ENCODE data around the gene ENO4. TPM values are rescaled to one million over a fixed set of nuclear protein-coding genes. Genes with fewer than 3 reads are reported as not detected.

ENO4 gene
- polyA plus RNA-seq, 4 donors: 0.03 to 0.44 TPM; not detected in 2

- Histone ChIP-seq H3K4me1 (ENCODE audit: control insufficient read depth in 3 of 3, insufficient read depth in 2 of 3, low read depth in 1 of 3, low read length in 2 of 3) (peaks cover 0 to 3% (median 0%) of the 10 kb centered on the region in 3 donors), H3K9me3 (ENCODE audit: control insufficient read depth in 2 of 2, insufficient read depth in 1 of 2, low read depth in 1 of 2, low read length in 1 of 2) (no peaks in the 10 kb centered on the region), H3K27me3 (ENCODE audit: control insufficient read depth in 3 of 3, insufficient read depth in 3 of 3, low read length in 3 of 3) (peaks cover 0 to 18% (median 5%) of the 10 kb centered on the region in 3 donors), H3K36me3 (ENCODE audit: control insufficient read depth in 3 of 3, insufficient read depth in 2 of 3, low read depth in 1 of 3, low read length in 3 of 3) (no peaks in the 10 kb centered on the region), H3K4me3 (ENCODE audit: low read depth in 1 of 3, low read length in 3 of 3) (no peak overlapping the region), H3K27ac (ENCODE audit: low read depth in 1 of 3, low read length in 2 of 3) (no peak overlapping the region)
- peak; percentile 20 to 23 for DNase-seq
- 25 to 55% (median 33%) methylated on average over 20 of the region's 20 CpGs for WGBS, 3 donors
- no peak for FAIRE-seq
Observed at GRCh38 chr10:116809483-116810119, 39.7 kb upstream of the ENO4 start.

- DNase-seq: peak; percentile 20 to 22
- no peak overlapping the region for H3K4me3 ChIP-seq (ENCODE audit: low read depth in 1 of 3, low read length in 3 of 3)
Observed at GRCh38 chr10:116810120-116810500, 39.2 kb upstream of the ENO4 start.

GRCh38 chr10:116810895-116811294 is 38.4 kb upstream of the ENO4 start:
- 62 to 82% (median 77%) methylated on average over 2 of the region's 2 CpGs for WGBS, 3 donors

More at GRCh38 chr10:116810120-116810500, 39.2 kb upstream of the ENO4 start:
- Histone ChIP-seq H3K9me3 (ENCODE audit: control insufficient read depth in 2 of 2, insufficient read depth in 1 of 2, low read depth in 1 of 2, low read length in 1 of 2) (no peaks in the 10 kb centered on the region), H3K27me3 (ENCODE audit: control insufficient read depth in 3 of 3, insufficient read depth in 3 of 3, low read length in 3 of 3) (peaks cover 0 to 18% (median 5%) of the 10 kb centered on the region in 3 donors), H3K36me3 (ENCODE audit: control insufficient read depth in 3 of 3, insufficient read depth in 2 of 3, low read depth in 1 of 3, low read length in 3 of 3) (no peaks in the 10 kb centered on the region), H3K27ac (ENCODE audit: low read depth in 1 of 3, low read length in 2 of 3) (no peak overlapping the region), H3K4me1 (ENCODE audit: control insufficient read depth in 3 of 3, insufficient read depth in 2 of 3, low read depth in 1 of 3, low read length in 2 of 3) (peaks cover 0 to 3% (median 0%) of the 10 kb centered on the region in 3 donors)
- WGBS, 3 donors: 13 to 50% (median 33%) methylated on average over 10 of the region's 10 CpGs
- FAIRE-seq: no peak

GRCh38 chr10:116811691-116812090 is 37.6 kb upstream of the ENO4 start:
- H3K27ac ChIP-seq (ENCODE audit: low read depth in 1 of 3, low read length in 2 of 3): no peak overlapping the region
- no peaks in the 10 kb centered on the region for H3K36me3 ChIP-seq (ENCODE audit: control insufficient read depth in 3 of 3, insufficient read depth in 2 of 3, low read depth in 1 of 3, low read length in 3 of 3)
- no peak for FAIRE-seq
- DNase-seq: no peak
- H3K27me3 ChIP-seq (ENCODE audit: control insufficient read depth in 3 of 3, insufficient read depth in 3 of 3, low read length in 3 of 3): peaks cover 0 to 32% (median 5%) of the 10 kb centered on the region in 3 donors
- H3K9me3 ChIP-seq (ENCODE audit: control insufficient read depth in 2 of 2, insufficient read depth in 1 of 2, low read depth in 1 of 2, low read length in 1 of 2): no peaks in the 10 kb centered on the region
- no peak overlapping the region for H3K4me3 ChIP-seq (ENCODE audit: low read depth in 1 of 3, low read length in 3 of 3)
- peaks cover 0 to 3% (median 0%) of the 10 kb centered on the region in 3 donors for H3K4me1 ChIP-seq (ENCODE audit: control insufficient read depth in 3 of 3, insufficient read depth in 2 of 3, low read depth in 1 of 3, low read length in 2 of 3)
- WGBS, 3 donors: 76 to 84% (median 78%) methylated on average over 11 of the region's 11 CpGs

More at GRCh38 chr10:116810895-116811294, 38.4 kb upstream of the ENO4 start:
- Histone ChIP-seq H3K9me3 (ENCODE audit: control insufficient read depth in 2 of 2, insufficient read depth in 1 of 2, low read depth in 1 of 2, low read length in 1 of 2) (no peaks in the 10 kb centered on the region), H3K27me3 (ENCODE audit: control insufficient read depth in 3 of 3, insufficient read depth in 3 of 3, low read length in 3 of 3) (peaks cover 0 to 25% (median 5%) of the 10 kb centered on the region in 3 donors), H3K36me3 (ENCODE audit: control insufficient read depth in 3 of 3, insufficient read depth in 2 of 3, low read depth in 1 of 3, low read length in 3 of 3) (no peaks in the 10 kb centered on the region), H3K4me1 (ENCODE audit: control insufficient read depth in 3 of 3, insufficient read depth in 2 of 3, low read depth in 1 of 3, low read length in 2 of 3) (peaks cover 0 to 3% (median 0%) of the 10 kb centered on the region in 3 donors), H3K27ac (ENCODE audit: low read depth in 1 of 3, low read length in 2 of 3) (no peak overlapping the region), H3K4me3 (ENCODE audit: low read depth in 1 of 3, low read length in 3 of 3) (no peak overlapping the region)
- DNase-seq (no peak), FAIRE-seq (no peak)

GRCh38 chr10:116815641-116816415 is 33.5 kb upstream of the ENO4 start:
- FAIRE-seq (no peak), DNase-seq (no peak)
- WGBS, 3 donors: 56 to 68% (median 61%) methylated on average over 18 of the region's 18 CpGs
- Histone ChIP-seq H3K4me1 (ENCODE audit: control insufficient read depth in 3 of 3, insufficient read depth in 2 of 3, low read depth in 1 of 3, low read length in 2 of 3) (no peaks in the 10 kb centered on the region), H3K36me3 (ENCODE audit: control insufficient read depth in 3 of 3, insufficient read depth in 2 of 3, low read depth in 1 of 3, low read length in 3 of 3) (no peaks in the 10 kb centered on the region), H3K4me3 (ENCODE audit: low read depth in 1 of 3, low read length in 3 of 3) (no peak overlapping the region), H3K27me3 (ENCODE audit: control insufficient read depth in 3 of 3, insufficient read depth in 3 of 3, low read length in 3 of 3) (peaks cover 0 to 23% (median 3%) of the 10 kb centered on the region in 3 donors), H3K9me3 (ENCODE audit: control insufficient read depth in 2 of 2, insufficient read depth in 1 of 2, low read depth in 1 of 2, low read length in 1 of 2) (peaks cover 0 to 5% of the 10 kb centered on the region in 2 donors), H3K27ac (ENCODE audit: low read depth in 1 of 3, low read length in 2 of 3) (no peak overlapping the region)

GRCh38 chr10:116817178-116817577 is 32.1 kb upstream of the ENO4 start:
- no peak overlapping the region for H3K4me3 ChIP-seq (ENCODE audit: low read depth in 1 of 3, low read length in 3 of 3)
- H3K4me1 ChIP-seq (ENCODE audit: control insufficient read depth in 3 of 3, insufficient read depth in 2 of 3, low read depth in 1 of 3, low read length in 2 of 3): no peaks in the 10 kb centered on the region
- H3K36me3 ChIP-seq (ENCODE audit: control insufficient read depth in 3 of 3, insufficient read depth in 2 of 3, low read depth in 1 of 3, low read length in 3 of 3): peaks cover 0 to 2% (median 0%) of the 10 kb centered on the region in 3 donors
- WGBS, 3 donors: 50 to 62% (median 52%) methylated on average over 10 of the region's 10 CpGs
- H3K9me3 ChIP-seq (ENCODE audit: control insufficient read depth in 2 of 2, insufficient read depth in 1 of 2, low read depth in 1 of 2, low read length in 1 of 2): peaks cover 0 to 8% of the 10 kb centered on the region in 2 donors
- peaks cover 0 to 23% (median 3%) of the 10 kb centered on the region in 3 donors for H3K27me3 ChIP-seq (ENCODE audit: control insufficient read depth in 3 of 3, insufficient read depth in 3 of 3, low read length in 3 of 3)
- H3K27ac ChIP-seq (ENCODE audit: low read depth in 1 of 3, low read length in 2 of 3): no peak overlapping the region
- no peak for FAIRE-seq
- no peak for DNase-seq

- no peak for FAIRE-seq
Observed at GRCh38 chr10:116817780-116818343, 31.4 kb upstream of the ENO4 start.

GRCh38 chr10:116819999-116820677 is 29.2 kb upstream of the ENO4 start:
- H3K9me3 ChIP-seq (ENCODE audit: control insufficient read depth in 2 of 2, insufficient read depth in 1 of 2, low read depth in 1 of 2, low read length in 1 of 2): peaks cover 0 to 8% of the 10 kb centered on the region in 2 donors
- peaks cover 0 to 23% (median 0%) of the 10 kb centered on the region in 3 donors for H3K27me3 ChIP-seq (ENCODE audit: control insufficient read depth in 3 of 3, insufficient read depth in 3 of 3, low read length in 3 of 3)
- DNase-seq: no peak
- H3K27ac ChIP-seq (ENCODE audit: low read depth in 1 of 3, low read length in 2 of 3): no peak overlapping the region
- no peak overlapping the region for H3K4me3 ChIP-seq (ENCODE audit: low read depth in 1 of 3, low read length in 3 of 3)
- no peak for FAIRE-seq
- peaks cover 0 to 2% (median 0%) of the 10 kb centered on the region in 3 donors for H3K36me3 ChIP-seq (ENCODE audit: control insufficient read depth in 3 of 3, insufficient read depth in 2 of 3, low read depth in 1 of 3, low read length in 3 of 3)
- 80 to 85% (median 84%) methylated on average over 6 of the region's 6 CpGs for WGBS, 3 donors
- no peaks in the 10 kb centered on the region for H3K4me1 ChIP-seq (ENCODE audit: control insufficient read depth in 3 of 3, insufficient read depth in 2 of 3, low read depth in 1 of 3, low read length in 2 of 3)

More at GRCh38 chr10:116817780-116818343, 31.4 kb upstream of the ENO4 start:
- Histone ChIP-seq H3K36me3 (ENCODE audit: control insufficient read depth in 3 of 3, insufficient read depth in 2 of 3, low read depth in 1 of 3, low read length in 3 of 3) (peaks cover 0 to 2% (median 0%) of the 10 kb centered on the region in 3 donors), H3K9me3 (ENCODE audit: control insufficient read depth in 2 of 2, insufficient read depth in 1 of 2, low read depth in 1 of 2, low read length in 1 of 2) (peaks cover 0 to 8% of the 10 kb centered on the region in 2 donors), H3K4me3 (ENCODE audit: low read depth in 1 of 3, low read length in 3 of 3) (no peak overlapping the region), H3K4me1 (ENCODE audit: control insufficient read depth in 3 of 3, insufficient read depth in 2 of 3, low read depth in 1 of 3, low read length in 2 of 3) (no peaks in the 10 kb centered on the region), H3K27me3 (ENCODE audit: control insufficient read depth in 3 of 3, insufficient read depth in 3 of 3, low read length in 3 of 3) (peaks cover 0 to 23% (median 3%) of the 10 kb centered on the region in 3 donors), H3K27ac (ENCODE audit: low read depth in 1 of 3, low read length in 2 of 3) (no peak overlapping the region)
- 80% methylated on average over 8 of the region's 8 CpGs for WGBS, 3 donors
- no peak for DNase-seq

Measured in small intestine (tissue), 7 donors.